Globus pallidus (tissue), 1 donor: ENCODE results near the gene ABCF1.

ENCODE experiments used
- DNase-seq: peaks from one replicate; pipeline ENCODE4 v3.0.0-alpha.2; 2015; ENCODE audit warnings: low spot score

ABCF1 gene

GRCh38 chr6:30626484-30627366, 55.5 kb downstream of the ABCF1 start, which contains the start of gene ATAT1:
ATAT1 (plus strand) TSS chr6:30626874.
- DNase-seq: peak; percentile 90

DNA sequence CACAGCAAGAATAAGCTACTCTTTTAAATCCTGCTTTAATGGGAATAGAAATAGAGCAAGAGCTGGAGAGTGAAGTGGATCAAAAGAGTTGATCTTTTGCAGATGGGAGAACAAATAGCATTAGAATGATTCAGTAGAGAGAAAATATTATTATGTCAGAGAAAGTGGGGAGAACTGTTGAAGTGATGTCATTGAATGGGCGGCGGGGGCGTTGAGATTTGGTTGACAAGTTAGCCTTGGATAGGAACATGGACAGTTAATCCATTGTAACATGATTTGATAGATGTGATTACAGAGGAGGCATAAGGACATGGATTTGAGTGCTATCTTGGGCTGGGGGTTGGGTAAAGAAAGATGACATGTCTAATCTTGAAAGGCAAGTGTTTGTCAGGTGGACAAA, 64.6 kb downstream of the ABCF1 start:
- no peak for DNase-seq

GRCh38 chr6:30640481-30640880, 69.2 kb downstream of the ABCF1 start:
- DNase-seq: no peak

DNA sequence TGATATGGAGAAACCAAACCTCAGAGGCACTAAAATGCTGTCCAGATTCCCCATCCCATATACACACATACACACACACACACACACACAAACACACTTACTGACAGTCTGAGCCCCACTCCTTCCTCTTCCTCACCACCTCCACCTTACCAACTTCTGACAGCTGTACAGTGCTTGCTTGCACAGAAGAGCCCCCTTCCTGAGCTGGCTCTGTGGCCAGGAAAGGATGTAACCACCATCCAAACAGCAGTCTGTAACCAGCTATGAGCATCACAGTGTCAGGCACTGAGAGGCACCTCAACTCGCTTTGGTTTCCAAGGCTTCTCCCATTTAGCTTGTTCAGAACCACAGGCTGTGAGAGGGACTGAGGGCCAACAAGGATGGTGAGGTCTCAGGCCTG, 69.8 kb downstream of the ABCF1 start:
- DNase-seq: no peak
